Measurements from ENCODE around the gene LALBA. TPM values are rescaled to one million over a fixed set of nuclear protein-coding genes. Genes with fewer than 3 reads are reported as not detected.

The LALBA gene
- total and polyA plus RNA-seq, 9 of the 15 experiments (the other 6 are each of a cell fraction or from before 2014, with no cell fraction given), result 0.21 TPM; not detected in 8

DNA sequence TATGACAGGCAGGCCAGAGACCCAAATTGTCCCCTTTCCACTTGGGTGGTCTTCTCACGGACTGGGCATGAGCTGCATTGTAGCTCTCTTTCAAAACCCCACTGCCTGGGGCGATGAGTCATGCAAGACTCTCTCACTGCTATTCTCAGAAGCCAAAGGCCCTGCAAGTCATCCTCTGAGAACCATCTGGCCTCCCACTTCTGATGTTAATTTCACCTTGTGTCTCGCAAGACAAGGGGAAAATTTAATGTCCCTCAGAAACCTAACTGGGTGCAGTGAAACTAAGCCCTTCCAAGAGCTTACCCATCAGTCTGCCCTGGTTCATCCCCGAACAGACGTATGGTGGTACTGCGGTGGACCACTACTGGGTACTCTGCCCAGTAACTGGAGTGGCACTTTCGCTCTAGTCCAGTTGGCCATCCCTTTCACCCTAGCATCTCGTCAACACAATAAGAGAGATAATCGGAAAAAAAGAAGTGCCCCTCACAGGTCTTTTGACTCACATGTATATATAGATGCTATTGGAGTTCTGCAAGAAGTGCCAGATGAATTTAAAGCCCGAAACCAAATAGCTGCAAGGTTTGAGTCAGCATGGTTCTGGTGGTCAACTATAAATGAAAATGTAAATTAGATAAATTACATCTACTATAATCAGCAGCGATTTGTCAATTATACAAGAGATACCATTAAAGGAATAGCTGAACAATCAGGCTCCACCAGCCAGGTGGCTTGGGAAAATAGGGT is 31.3 kb upstream of the LALBA start:
- peak in 3 of 4 experiments; percentile 18 to 62 (median 55) for DNase-seq (ENCODE audit: extremely low read depth in 1 of 4, low spot score in 3 of 4)
- TF ChIP-seq GABPB2 (CRISPR knock-in tag; conservative IDR thresholded peaks at IDR 0.05) (no peak), ZNF766 (CRISPR knock-in tag; conservative IDR thresholded peaks at IDR 0.05) (peak; percentile 46; the same call in 1 of the 2 replicates), SMARCC2 (IDR thresholded peaks at IDR 0.05; ENCODE audit: low read depth) (peak; percentile 52; the same call in 1 of the 2 replicates), JUN (IDR thresholded peaks at IDR 0.05; ENCODE audit: borderline replicate concordance, low read depth, low read length) (peak; percentile 77; the same call in 1 of the 2 replicates), JUN (CRISPR knock-in tag; IDR thresholded peaks at IDR 0.05; ENCODE audit: borderline replicate concordance) (no peak), ZNF316 (IDR thresholded peaks at IDR 0.05) (peak; percentile 75), PRDM10 (IDR thresholded peaks at IDR 0.05; ENCODE audit: partially characterized antibody) (peak; percentile 20), NCOA2 (IDR thresholded peaks at IDR 0.05; ENCODE audit: partially characterized antibody in 2 of 2) (no peak), ARID1B (IDR thresholded peaks at IDR 0.05) (peak; percentile 74), MAFK (IDR thresholded peaks at IDR 0.05; ENCODE audit: low read length) (no peak; the same call in 1 of the 2 replicates)
- TF ChIP-seq, protein P1, sequence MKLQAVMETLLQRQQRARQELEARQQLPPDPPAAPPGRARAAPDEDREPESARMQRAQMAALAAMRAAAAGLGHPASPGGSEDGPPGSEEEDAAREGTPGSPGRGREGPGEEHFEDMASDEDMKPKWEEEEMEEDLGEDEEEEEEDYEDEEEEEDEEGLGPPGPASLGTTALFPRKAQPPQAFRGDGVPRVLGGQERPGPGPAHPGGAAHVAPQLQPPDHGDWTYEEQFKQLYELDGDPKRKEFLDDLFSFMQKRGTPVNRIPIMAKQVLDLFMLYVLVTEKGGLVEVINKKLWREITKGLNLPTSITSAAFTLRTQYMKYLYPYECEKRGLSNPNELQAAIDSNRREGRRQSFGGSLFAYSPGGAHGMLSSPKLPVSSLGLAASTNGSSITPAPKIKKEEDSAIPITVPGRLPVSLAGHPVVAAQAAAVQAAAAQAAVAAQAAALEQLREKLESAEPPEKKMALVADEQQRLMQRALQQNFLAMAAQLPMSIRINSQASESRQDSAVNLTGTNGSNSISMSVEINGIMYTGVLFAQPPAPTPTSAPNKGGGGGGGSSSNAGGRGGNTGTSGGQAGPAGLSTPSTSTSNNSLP (IDR thresholded peaks at IDR 0.05; ENCODE audit: borderline replicate concordance, low read depth, low read length), result no peak
- TF ChIP-seq, protein P2, sequence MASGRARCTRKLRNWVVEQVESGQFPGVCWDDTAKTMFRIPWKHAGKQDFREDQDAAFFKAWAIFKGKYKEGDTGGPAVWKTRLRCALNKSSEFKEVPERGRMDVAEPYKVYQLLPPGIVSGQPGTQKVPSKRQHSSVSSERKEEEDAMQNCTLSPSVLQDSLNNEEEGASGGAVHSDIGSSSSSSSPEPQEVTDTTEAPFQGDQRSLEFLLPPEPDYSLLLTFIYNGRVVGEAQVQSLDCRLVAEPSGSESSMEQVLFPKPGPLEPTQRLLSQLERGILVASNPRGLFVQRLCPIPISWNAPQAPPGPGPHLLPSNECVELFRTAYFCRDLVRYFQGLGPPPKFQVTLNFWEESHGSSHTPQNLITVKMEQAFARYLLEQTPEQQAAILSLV (tag; IDR thresholded peaks at IDR 0.05), result no peak

More for the DNA sequence above, 31.3 kb upstream of the LALBA start:
- H2AFZ ChIP-seq (ENCODE audit: low read depth, low read length), result peak overlapping the region; percentile 37; the same call in 1 of the 2 replicates
- in situ Hi-C loops (cut with MboI), result no loop called here
- intact Hi-C loops (cut with micrococcal nuclease), result loop anchor here (5.0 kb wide), 1 partner anchor 59 kb away; no protein-coding TSS in a partner anchor
- H3K27ac ChIP-seq (ENCODE audit: extremely low read depth, low read depth, low read length), result peak overlapping the region; percentile 27; the same call in 2 of the 3 replicates
- no peak overlapping the region for H3K4me3 ChIP-seq
- ATAC-seq, result peak; percentile 84
- no peaks in the 10 kb centered on the region for H3K36me3 ChIP-seq (ENCODE audit: control insufficient read depth, insufficient read depth, low read length)
- peaks cover 0 to 2% of the 10 kb centered on the region in 2 experiments; a peak in 1 of 5 replicates for H3K27me3 ChIP-seq (ENCODE audit: control insufficient read depth in 2 of 2, insufficient read depth in 2 of 2, low read length in 2 of 2)
- POLR2A ChIA-PET, result interaction anchor here (0.6 to 1.5 kb wide), 4 partner anchors 11 to 139 kb away, joined by 3 read pairs; no protein-coding TSS in a partner anchor
- BruUV-seq (replicated peaks), result no TSS peak
- no peaks in the 10 kb centered on the region for H3K9me3 ChIP-seq (replicated peaks; ENCODE audit: control insufficient read depth, insufficient read depth, low read depth, low read length)
- WGBS (ENCODE audit: insufficient coverage, low coverage, missing lambda C conversion rate), result 20% methylated on average over 11 of the region's 11 CpGs
- peaks cover 0 to 15% of the 10 kb centered on the region in 2 experiments; a peak in 2 of 5 replicates for H3K4me1 ChIP-seq (replicated peaks in 1 of 2; ENCODE audit: control insufficient read depth in 2 of 2, insufficient read depth in 2 of 2, low read length in 2 of 2)
- H3K4me2 ChIP-seq (ENCODE audit: insufficient read depth, low read length), result peak overlapping the region; percentile 36; the same call in 1 of the 2 replicates
- no peaks in the 10 kb centered on the region for H3K9me1 ChIP-seq (ENCODE audit: control insufficient read depth, insufficient read depth, low read length)
- no peaks in the 10 kb centered on the region for H3K79me2 ChIP-seq (ENCODE audit: control insufficient read depth, insufficient read depth, low read length)
- FAIRE-seq, result peak; percentile 80
- CTCF ChIA-PET (ENCODE audit: low intra/inter-chr PET ratio), result no interaction called here
- no peaks in the 10 kb centered on the region for H4K20me1 ChIP-seq (replicated peaks; ENCODE audit: control insufficient read depth, insufficient read depth, low read length)
- 0 out of 4 replicates have a peak overlapping the region, but pooled peaks of 1 of the 2 experiments have one; percentile 28 for H3K9ac ChIP-seq (ENCODE audit: insufficient read depth in 1 of 2, low read depth in 2 of 2, low read length in 2 of 2)
